ENCODE data around the gene MTERF4. TPM values are rescaled to one million over a fixed set of nuclear protein-coding genes. Genes with fewer than 3 reads are reported as not detected.

The MTERF4 gene
- total RNA-seq, 4 donors from 2014 or later, result 26.9 to 39.1 (median 34.5) TPM

- DNase-seq (ENCODE audit: low spot score), result no peak
- ATAC-seq (ENCODE audit: low FRiP score), result no peak
- no peak for TF ChIP-seq CTCF (IDR thresholded peaks at IDR 0.05)
Measured at GRCh38 chr2:241138471-241138870, 36.4 kb upstream of the MTERF4 start.

GRCh38 chr2:241137276-241138190 is 35.4 kb upstream of the MTERF4 start:
- DNase-seq (ENCODE audit: low spot score) (no peak), ATAC-seq (ENCODE audit: low FRiP score) (no peak)
- TF ChIP-seq CTCF (IDR thresholded peaks at IDR 0.05), result no peak

- ATAC-seq (ENCODE audit: low FRiP score), result no peak
- no peak for TF ChIP-seq CTCF (IDR thresholded peaks at IDR 0.05)
- DNase-seq (ENCODE audit: low spot score), result no peak
Measured at GRCh38 chr2:241136661-241137260, 34.7 kb upstream of the MTERF4 start.

- DNase-seq (ENCODE audit: low spot score) (no peak), ATAC-seq (ENCODE audit: low FRiP score) (no peak)
- TF ChIP-seq CTCF (IDR thresholded peaks at IDR 0.05), result no peak
Measured at GRCh38 chr2:241136191-241136590, 34.1 kb upstream of the MTERF4 start.

GRCh38 chr2:241135737-241136136 is 33.6 kb upstream of the MTERF4 start:
- no peak for TF ChIP-seq CTCF (IDR thresholded peaks at IDR 0.05)
- DNase-seq (ENCODE audit: low spot score), result no peak
- no peak for ATAC-seq (ENCODE audit: low FRiP score)

- no peak for TF ChIP-seq CTCF (IDR thresholded peaks at IDR 0.05)
- DNase-seq (ENCODE audit: low spot score) (no peak), ATAC-seq (ENCODE audit: low FRiP score) (no peak)
Measured at GRCh38 chr2:241134711-241135110, 32.6 kb upstream of the MTERF4 start.

GRCh38 chr2:241133436-241133820 is 31.3 kb upstream of the MTERF4 start:
- no peak for DNase-seq (ENCODE audit: low spot score)
- no peak for TF ChIP-seq CTCF (IDR thresholded peaks at IDR 0.05)
- ATAC-seq (ENCODE audit: low FRiP score), result no peak

All from omental fat pad (tissue), 4 donors.